Neutrophil (primary cell): ENCODE measurements around the gene ATAT1.
A peak's percentile ranks its signal among the peaks of the same experiment; 100 is the strongest.

Experiments
- H3K27ac ChIP-seq: fragments of 200-600 bp; sonication (generic); 2 replicates; pipeline ENCODE4 v1.5.1; 2016; ENCODE audit warnings: mild to moderate bottlenecking, moderate library complexity
- H3K27me3 ChIP-seq: fragments of 200-600 bp; sonication (generic); 2 replicates; pipeline ENCODE4 v1.6.0; 2016; ENCODE audit warnings: mild to moderate bottlenecking
- H3K36me3 ChIP-seq: fragments of 200-600 bp; sonication (generic); 2 replicates; pipeline ENCODE4 v1.5.1; 2017
- H3K4me1 ChIP-seq, 2 experiments: fragments of 200-600 bp in 1 of 2; sonication (generic) in 1 of 2; 1 replicate in 1 of 2; 2 replicates in 1 of 2; pipeline versions ENCODE4 v1.5.1 to v1.6.1; 2013 to 2016; ENCODE audit warnings: low read depth in 1 of 2, low read length in 1 of 2, mild to moderate bottlenecking in 1 of 2, moderate library complexity in 1 of 2; ENCODE audit not compliant: control insufficient read depth in 1 of 2, insufficient read depth in 1 of 2
- H3K4me3 ChIP-seq, 2 experiments: fragments of 200-600 bp in 1 of 2; sonication (generic) in 1 of 2; 1 replicate in 1 of 2; 2 replicates in 1 of 2; pipeline ENCODE4 v1.5.1; 2013 to 2016; ENCODE audit warnings: low read depth in 1 of 2, low read length in 1 of 2, mild to moderate bottlenecking in 1 of 2, moderate library complexity in 1 of 2
- H3K9me3 ChIP-seq: fragments of 200-600 bp; sonication (generic); 2 replicates; pipeline ENCODE4 v1.5.1; 2016
- TF ChIP-seq, protein P1 (sequence below): fragments of 200-600 bp; sonication (generic); IDR thresholded peaks from 2 replicates; pipeline ENCODE4 v1.5.1; 2016; ENCODE audit warnings: antibody characterized with exemption

ATAT1 gene

DNA sequence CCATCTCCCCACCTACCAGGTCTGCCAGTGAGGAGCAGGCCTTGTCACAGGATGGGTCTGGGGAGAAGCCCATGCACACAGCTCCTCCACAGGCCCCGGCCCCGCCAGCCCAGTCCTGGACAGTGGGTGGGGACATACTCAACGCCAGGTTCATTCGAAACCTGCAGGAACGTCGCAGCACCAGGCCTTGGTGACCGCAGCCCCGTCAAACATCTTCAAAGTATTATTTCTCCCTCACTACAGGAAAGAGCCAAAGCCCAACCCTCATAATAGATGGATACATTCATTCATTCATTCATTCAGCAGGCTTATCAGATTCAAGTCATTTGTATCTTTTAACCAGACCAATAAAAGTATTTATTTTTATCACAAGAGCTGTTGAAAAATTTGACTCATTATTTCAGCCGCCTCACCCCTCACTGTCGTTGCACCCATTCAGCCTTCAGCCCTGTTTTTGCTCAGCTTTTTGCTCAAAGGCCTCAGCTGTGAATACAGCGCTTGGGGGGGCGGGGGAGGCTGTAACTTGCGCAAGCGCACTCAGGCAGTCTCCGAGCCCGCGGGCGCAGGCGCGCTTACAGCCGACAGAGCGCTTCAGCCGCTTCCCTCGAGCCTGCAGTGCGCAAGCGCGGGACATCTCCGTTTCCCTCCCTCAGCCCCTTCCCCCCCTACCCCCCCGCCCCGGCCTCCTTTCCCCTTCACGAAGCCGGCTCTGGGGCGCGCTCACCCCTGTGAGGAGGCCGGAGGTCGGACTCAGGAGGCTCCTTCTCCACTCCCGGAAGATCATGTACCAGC is 20.0 kb downstream of the ATAT1 start, which contains the start of gene C6orf136:
C6orf136 (plus strand) TSS at position 684 of the 792 bp plus-strand sequence; CDS start at position 783, 99 bp downstream.
- H3K4me1 ChIP-seq = peaks cover 48 to 51% of the 10 kb centered on the region in 2 experiments
- peaks cover 9% of the 10 kb centered on the region for H3K36me3 ChIP-seq
- no peaks in the 10 kb centered on the region for H3K9me3 ChIP-seq
- peak within 1 kb of the TSS; percentile 96 to 97 for H3K4me3 ChIP-seq
- H3K27ac ChIP-seq = peak within 1 kb of the TSS; percentile 95
- TF ChIP-seq, protein P1, sequence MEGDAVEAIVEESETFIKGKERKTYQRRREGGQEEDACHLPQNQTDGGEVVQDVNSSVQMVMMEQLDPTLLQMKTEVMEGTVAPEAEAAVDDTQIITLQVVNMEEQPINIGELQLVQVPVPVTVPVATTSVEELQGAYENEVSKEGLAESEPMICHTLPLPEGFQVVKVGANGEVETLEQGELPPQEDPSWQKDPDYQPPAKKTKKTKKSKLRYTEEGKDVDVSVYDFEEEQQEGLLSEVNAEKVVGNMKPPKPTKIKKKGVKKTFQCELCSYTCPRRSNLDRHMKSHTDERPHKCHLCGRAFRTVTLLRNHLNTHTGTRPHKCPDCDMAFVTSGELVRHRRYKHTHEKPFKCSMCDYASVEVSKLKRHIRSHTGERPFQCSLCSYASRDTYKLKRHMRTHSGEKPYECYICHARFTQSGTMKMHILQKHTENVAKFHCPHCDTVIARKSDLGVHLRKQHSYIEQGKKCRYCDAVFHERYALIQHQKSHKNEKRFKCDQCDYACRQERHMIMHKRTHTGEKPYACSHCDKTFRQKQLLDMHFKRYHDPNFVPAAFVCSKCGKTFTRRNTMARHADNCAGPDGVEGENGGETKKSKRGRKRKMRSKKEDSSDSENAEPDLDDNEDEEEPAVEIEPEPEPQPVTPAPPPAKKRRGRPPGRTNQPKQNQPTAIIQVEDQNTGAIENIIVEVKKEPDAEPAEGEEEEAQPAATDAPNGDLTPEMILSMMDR = peak; percentile 17
- no peaks in the 10 kb centered on the region for H3K27me3 ChIP-seq

DNA sequence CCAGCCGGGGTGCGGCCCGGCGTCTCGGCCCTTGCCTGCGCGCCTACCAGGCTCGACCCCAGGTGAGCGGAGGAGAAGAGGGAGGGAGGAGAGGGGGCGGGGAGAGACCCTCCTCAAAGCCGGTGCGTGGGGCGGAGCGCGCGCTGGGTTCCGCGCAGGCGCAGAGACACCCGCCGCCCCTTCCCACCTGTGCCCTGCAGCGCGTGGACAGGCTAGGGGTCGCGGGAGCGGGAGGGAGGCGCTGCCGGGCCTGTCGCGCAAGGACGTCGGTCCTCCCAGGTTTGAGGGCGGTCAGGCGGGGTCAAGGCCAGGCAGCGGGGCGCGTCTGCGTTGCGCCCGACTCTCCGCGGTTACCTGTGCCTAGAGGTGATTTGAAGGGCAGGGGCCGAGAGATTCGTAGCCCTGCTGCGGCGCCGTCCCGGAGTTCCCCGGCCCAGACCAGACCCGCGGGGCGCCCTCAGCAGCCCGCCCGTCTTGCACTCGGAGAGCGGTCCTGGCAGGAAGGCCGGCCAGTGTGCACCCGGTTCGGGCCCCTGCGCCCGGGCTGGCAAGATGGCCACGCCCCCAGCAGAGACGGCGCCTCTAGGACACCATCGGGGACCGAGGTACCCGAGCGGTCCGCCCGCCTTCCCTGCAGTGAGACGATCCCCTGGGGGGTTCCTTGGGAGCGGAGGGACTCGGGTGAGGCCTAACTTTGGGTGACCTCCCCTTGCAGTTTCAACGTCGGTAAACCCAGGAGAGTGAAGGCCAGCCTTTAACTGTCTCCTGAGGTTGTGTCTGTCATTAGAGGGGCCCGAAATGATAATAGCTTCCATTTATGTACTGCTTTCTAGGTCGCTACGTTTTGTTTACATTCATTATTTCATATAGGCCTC is 20.8 kb downstream of the ATAT1 start:
- Histone ChIP-seq H3K27me3 (no peaks in the 10 kb centered on the region), H3K36me3 (peaks cover 17% of the 10 kb centered on the region), H3K27ac (peak overlapping the region; percentile 95), H3K9me3 (no peaks in the 10 kb centered on the region), H3K4me1 (peaks cover 48 to 51% of the 10 kb centered on the region in 2 experiments), H3K4me3 (peak overlapping the region; percentile 96 to 97)
- TF ChIP-seq, protein P1 = no peak

DNA sequence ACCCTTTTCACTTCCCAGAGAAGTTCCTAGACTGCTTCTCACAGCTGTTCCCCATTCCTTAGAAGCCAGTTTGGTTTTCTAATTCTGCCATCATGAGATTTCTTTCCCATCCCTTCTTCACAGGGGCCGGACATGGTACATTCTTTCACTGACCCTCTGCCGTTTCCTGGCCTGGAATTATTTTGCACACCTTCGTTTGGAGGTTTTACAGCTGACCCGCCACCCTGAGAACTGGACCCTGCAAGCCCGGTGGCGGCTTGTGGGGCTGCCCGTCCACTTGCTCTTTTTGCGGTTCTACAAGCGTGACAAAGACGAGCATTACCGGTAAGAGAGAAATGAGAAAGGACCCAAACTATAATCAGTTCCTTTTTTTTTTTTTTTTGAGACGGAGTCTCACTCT is 24.5 kb downstream of the ATAT1 start:
- Histone ChIP-seq H3K9me3 (no peaks in the 10 kb centered on the region), H3K4me1 (peaks cover 13 to 14% of the 10 kb centered on the region in 2 experiments), H3K4me3 (no peak overlapping the region), H3K27me3 (no peaks in the 10 kb centered on the region), H3K36me3 (peaks cover 54% of the 10 kb centered on the region), H3K27ac (no peak overlapping the region)
- TF ChIP-seq, protein P1 = no peak

DNA sequence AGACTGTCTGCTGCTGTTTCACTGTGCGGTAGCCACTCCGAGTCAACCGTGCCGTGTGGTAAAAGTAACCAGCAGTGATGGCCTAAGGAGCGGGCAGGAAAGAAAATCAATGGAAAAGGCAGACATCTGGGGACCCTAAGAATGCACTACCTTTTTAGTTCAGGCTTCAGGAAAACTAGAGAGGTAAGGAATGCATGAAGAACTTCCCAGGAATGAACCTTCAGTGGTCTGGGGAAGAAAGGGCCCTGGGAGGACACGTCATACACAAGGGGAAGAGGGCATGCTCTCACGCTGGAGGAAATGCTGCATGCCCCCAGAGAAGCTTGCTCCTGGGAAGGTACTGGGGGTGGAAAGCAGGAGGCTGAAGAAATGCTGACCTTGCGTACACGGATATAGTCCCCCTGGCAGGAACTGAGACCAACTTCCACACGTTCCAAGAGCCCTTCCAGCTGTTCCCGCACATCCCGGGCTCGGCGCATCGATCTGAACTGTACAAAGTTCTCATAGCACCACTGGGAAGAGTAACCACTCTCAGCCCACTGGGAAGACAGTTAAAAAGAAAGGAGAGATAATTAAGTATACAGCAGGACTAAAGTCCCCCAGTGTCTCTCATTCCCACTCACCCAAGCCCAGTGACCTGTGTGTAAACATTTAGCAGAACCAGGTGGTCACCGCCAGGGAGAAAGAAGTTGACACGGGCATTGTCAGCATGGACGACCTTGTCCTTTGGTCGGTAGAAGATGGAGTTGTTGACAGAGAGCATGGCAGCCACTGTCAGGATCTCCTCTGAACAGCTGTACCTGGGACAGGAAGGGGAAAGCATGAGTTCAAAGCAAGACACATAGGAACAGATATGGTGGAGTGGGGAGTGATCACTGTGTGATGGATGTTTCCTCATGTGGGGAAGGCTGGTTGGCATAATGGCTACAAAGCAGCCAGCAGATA is 28.4 kb downstream of the ATAT1 start:
- Histone ChIP-seq H3K36me3 (peaks cover 92% of the 10 kb centered on the region), H3K4me3 (no peak overlapping the region), H3K27ac (no peak overlapping the region), H3K27me3 (no peaks in the 10 kb centered on the region), H3K9me3 (no peaks in the 10 kb centered on the region), H3K4me1 (peaks cover 9 to 11% of the 10 kb centered on the region in 2 experiments)
- TF ChIP-seq, protein P1 = no peak

DNA sequence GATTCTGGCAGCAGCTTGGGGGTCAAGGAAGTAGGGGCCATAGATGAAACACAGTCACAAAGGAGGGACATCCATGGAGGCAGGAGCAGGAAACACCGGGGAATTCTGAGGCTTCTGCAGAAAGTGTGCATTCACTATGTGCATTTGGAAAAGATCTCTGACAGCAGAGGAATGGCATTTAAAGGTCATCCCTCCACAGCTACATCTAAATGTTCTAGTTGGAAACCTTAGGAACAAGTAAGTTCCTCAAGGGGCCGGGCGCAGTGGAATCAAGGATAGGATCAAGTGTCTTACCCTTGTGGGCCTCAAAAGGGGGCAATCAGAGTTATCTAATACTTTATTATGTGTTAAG is 29.0 kb downstream of the ATAT1 start:
- TF ChIP-seq, protein P1 = no peak
- Histone ChIP-seq H3K4me3 (no peak overlapping the region), H3K9me3 (no peaks in the 10 kb centered on the region), H3K27ac (no peak overlapping the region), H3K4me1 (peaks cover 9 to 11% of the 10 kb centered on the region in 2 experiments), H3K36me3 (peaks cover 99% of the 10 kb centered on the region), H3K27me3 (no peaks in the 10 kb centered on the region)
